ENCODE measurements around the gene SP100.
A peak's percentile ranks its signal among the peaks of the same experiment; 100 is the strongest.
"Not testable (repeated sequence)": the region's sequence is repeated elsewhere in the genome, so short reads cannot be mapped to it uniquely, and the experiment has no call there.

SP100 gene

DNA sequence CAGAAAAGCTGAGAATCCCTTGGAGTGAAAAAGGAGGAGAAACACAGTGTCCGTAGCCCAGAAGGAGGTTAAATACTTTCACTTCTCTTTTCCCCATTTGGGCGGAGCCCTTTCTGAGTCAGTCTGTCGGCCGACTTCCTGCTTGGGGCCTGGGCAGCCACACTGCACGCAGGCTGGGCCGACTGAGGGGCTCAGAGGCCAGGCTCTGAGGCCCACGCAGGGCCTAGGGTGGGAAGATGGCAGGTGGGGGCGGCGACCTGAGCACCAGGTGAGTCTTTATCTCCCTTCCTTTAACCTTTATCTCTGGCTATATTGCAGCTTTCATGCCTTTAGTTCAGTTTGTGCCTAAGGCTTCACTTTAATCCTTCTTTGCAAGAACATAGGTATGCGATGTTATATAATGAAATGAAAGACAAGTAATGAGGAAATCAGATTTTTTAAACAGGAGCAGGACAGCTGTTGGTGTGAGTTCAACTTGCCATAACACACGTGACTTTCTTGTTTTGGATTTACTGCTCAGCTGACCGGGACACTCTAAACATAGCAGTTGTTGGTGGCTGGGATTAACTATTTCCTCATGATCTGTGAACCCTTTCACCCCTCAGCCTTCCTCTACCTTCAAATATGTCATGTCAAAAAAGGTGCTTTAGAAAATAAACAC lies at the start of gene SP100:
Gene SP100 (plus strand): TSS at position 141 of the 661 bp plus-strand sequence. CDS start 96 bp downstream, at position 237.
- DNase-seq (ENCODE audit: low spot score): peak; percentile 77

DNA sequence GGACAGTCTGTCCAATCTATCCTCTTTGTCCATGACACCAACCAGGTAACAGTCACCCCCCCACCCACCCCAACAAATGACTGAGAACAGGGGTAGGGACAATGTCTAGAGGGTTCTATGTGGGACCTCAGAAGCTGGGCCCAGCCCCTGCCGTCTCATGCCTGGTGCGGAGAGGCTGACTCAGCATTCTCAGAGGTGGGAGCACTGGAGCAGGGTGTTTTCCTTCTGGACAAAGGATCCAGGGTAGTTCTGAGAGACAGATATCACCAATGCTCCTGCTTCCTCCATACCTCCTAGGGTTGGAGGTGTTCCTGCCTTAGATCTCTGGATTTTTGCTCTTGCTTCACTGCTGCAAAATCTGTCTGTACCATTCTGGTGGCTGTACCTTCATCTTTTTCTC lies 33.9 kb upstream of the SP100 start:
- DNase-seq (ENCODE audit: low spot score): no peak

DNA sequence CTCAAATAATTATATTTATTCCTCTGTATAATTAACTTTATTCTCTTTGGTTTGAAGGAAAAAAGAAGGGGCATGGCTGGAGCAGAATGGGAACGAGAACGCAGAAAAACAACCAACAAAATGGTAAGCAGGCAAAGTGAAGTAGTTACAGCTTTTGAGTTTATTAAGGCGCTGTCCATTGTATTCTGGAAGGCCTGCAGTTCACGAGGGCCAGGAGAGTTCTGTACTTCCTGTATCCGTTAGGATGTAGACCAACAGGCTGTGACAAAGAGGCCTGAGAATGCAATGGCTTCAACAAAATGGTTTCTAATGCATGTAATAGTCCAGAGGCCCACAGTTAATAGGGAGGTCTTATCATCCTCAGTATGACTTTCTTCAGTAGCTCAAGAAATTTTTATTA lies 32.5 kb upstream of the SP100 start:
- no peak for DNase-seq (ENCODE audit: low spot score)

- DNase-seq (ENCODE audit: low spot score): no peak
Observed at GRCh38 chr2:230384986-230385385, 31.0 kb upstream of the SP100 start.

- no peak for DNase-seq (ENCODE audit: low spot score)
Observed at GRCh38 chr2:230394301-230394700, 21.7 kb upstream of the SP100 start.

GRCh38 chr2:230398698-230399097 lies 17.3 kb upstream of the SP100 start:
- DNase-seq (ENCODE audit: low spot score): not testable (repeated sequence)

DNA sequence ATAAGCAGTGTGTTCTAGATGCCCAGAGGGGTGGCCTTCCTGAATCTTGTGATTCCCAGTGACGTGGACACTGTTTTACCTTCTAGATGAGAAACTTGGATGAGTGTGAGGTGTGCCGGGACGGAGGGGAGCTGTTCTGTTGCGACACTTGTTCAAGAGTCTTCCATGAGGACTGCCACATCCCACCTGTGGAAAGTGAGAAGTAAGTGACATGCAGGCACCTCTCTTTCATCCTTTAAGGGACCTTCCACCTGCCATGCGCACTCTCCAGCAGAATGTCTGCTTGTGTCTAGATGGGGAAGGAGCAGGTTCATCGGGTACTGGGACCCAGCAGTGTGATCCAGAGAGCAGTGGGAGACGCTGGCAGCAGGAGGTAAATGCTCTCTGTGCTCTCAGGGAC lies 16.0 kb upstream of the SP100 start:
- no peak for DNase-seq (ENCODE audit: low spot score)

DNA sequence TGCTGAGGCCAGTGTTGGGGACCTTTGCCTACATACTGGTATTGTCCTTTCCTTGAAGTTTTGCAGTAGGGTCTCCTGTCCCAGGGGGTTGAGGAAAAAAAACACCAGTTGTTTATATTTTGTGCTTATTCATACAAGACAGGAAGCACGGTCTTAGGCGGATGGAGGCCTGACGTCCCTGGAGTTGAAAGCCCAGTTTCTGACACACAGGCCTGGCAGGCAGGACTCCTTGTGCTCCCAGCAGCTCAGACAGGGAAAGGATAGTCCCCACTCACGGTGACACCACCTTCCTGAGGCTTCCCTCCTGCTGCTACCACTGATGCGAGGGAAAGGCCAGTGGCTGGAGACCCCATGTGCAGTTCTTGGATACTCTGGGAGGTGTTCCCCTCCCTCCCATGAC lies 15.5 kb upstream of the SP100 start:
- no peak for DNase-seq (ENCODE audit: low spot score)

DNA sequence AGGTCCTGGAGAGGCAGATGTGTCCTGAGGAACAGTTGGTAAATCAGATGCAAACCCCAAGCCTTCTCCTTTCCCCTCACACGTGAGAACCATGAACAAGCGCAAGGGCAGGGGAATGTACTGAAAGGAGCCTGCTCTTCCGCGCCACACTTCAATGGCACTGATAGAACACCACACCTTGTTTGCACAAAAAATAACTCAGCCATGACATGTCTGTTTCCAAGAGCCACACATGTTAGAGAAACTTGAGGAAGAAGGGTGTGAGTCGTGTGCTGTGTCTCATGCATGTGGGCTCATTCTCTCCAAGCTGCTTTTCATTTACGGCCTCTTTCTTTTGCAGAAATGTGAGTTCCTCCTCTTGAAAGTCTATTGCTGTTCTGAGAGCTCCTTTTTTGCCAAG lies 15.0 kb upstream of the SP100 start:
- DNase-seq (ENCODE audit: low spot score): not testable (repeated sequence)

- DNase-seq (ENCODE audit: low spot score): no peak
Observed at GRCh38 chr2:230403746-230404145, 12.3 kb upstream of the SP100 start.

- DNase-seq (ENCODE audit: low spot score): no peak
Observed at GRCh38 chr2:230405824-230406223, 10.2 kb upstream of the SP100 start.

- DNase-seq (ENCODE audit: low spot score): no peak
Observed at GRCh38 chr2:230408244-230408842, 7.7 kb upstream of the SP100 start.

DNA sequence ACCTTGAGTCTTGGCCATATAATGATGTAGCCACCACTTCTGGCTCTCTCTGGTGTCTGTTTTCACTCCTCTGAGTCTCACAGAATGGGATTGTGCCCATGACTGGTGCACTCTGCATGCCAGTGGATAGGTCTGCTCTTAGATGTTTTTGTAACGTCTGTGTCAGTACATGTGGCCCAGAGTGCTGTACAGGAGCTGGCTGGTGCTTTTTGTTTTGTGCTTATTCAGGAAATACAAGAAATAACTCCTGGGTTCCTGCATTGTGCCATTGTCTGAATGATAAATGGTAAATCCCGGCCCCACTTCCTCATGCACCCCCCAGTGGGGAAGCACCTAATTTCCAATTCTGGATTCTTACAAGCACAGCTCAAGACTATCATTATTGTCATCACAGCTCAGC lies 6.7 kb upstream of the SP100 start:
- DNase-seq (ENCODE audit: low spot score): not testable (repeated sequence)

- no peak for DNase-seq (ENCODE audit: low spot score)
Observed at GRCh38 chr2:230410263-230410662, 5.7 kb upstream of the SP100 start.

DNA sequence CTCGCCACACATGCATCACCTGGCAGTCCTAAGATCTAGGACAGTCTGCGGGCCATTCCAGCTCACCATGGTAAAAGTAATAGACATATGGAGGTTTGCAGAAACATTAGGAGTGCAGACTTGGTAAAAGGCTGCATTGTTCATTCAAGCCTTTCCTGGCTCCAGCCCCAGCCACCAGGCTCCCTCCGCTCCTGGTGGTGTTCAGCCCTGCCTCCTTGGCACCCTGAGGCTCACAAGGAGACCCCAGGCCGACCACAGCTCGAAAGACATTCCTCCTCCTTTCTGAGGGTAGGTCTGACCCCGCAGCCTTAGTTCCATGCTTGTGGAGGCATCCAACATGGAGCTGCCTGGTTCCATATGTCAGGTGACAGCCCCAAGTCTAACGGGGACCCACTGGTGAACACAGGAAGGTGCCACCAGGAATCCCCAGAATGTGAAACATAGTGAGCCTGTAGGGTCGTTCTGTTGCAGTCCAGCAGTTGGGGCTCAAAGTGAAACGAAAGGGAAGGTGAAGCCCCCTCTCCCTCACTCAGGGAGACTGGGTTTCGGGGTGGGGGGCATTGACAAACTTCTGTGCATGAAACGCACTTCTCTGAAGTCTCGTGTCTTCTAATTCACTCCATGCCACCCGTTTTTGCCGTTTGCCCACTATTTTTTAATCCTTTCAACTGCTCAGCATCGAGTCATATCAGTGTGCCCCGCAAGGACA lies 5.0 kb upstream of the SP100 start:
- no peak for DNase-seq (ENCODE audit: low spot score)

DNA sequence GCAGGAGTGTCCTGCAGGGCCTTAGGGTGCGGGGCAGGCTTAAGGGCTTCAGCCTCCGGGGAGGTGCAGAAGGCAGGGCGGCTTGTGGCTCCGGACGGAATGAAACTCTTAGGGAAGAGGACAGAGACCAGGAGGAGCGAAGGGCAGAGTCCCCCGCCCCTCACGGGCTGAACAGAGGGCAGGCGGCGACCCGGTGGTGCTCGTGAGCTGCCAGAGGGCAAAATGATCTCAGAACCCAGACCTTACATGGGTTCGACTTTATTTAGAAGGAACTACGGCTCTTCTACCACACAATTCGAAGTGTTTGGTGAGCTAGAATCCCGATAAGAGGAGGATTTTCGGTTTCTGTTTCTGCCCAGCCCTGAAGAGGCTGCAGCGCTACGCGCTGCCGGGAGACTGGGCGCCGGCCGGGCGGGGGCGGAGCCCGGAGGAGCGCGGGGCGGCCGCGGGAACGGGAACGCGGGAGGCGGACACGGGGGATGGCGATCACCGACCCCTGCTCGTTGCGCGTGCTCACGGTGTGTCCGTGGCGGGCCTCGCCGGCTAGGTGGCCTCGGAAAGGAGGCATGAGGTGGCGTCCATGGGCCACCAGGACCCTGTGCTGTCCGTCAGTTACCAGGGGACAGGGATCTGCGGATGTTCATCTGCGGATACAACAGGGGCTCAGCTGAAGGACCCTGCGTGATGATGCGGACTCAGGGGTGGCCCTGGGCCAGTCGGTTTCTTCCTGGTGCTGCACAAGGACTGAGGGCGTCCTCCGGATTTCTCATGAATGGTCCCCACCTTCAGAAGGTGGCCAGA lies 4.2 kb upstream of the SP100 start:
- DNase-seq (ENCODE audit: low spot score): peak; percentile 84

- no peak for DNase-seq (ENCODE audit: low spot score)
Observed at GRCh38 chr2:230412371-230412711, 3.7 kb upstream of the SP100 start.

DNA sequence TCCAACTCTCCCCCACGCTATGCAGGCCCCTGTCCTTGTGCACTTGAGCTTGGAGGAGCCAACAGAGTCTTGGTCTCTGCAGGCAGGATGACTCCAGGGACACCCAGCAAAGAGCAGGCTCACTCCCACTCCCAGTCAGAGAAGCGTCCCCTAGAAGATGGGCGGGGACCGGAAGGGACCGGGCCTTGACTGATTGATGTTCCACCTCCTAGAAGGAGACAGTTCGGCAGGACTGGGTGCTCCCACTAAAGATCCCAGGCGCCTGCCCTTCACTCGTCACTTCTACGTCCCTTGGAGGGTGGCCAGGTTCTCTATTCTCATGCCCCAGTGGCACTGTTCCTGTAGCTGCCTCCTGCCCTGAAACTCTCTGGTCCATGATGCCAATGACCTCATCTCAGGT lies 3.2 kb upstream of the SP100 start:
- DNase-seq (ENCODE audit: low spot score): no peak

GRCh38 chr2:230413479-230413878 lies 2.5 kb upstream of the SP100 start:
- DNase-seq (ENCODE audit: low spot score): no peak

- DNase-seq (ENCODE audit: low spot score): no peak
Observed at GRCh38 chr2:230414302-230414701, 1.7 kb upstream of the SP100 start.

DNA sequence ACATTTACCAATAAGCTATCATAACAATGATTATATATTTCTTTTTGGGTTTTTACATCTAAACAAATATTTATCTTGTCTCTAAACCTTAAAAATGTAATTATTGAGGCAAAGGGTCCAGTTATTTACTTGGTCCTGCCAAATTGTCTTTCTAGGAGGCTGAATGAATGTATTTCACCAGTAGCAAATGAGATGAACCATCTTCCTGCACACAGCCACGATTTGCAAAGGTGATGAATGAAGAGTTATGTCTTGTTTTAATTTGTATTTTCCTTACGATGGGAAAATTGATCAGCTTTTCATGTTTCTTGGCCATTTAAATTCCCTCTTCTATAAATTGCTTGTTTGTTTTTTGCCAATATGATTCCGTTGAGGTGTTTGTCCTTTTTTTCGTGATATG lies 1.4 kb downstream of the SP100 start:
- DNase-seq (ENCODE audit: low spot score): no peak

DNA sequence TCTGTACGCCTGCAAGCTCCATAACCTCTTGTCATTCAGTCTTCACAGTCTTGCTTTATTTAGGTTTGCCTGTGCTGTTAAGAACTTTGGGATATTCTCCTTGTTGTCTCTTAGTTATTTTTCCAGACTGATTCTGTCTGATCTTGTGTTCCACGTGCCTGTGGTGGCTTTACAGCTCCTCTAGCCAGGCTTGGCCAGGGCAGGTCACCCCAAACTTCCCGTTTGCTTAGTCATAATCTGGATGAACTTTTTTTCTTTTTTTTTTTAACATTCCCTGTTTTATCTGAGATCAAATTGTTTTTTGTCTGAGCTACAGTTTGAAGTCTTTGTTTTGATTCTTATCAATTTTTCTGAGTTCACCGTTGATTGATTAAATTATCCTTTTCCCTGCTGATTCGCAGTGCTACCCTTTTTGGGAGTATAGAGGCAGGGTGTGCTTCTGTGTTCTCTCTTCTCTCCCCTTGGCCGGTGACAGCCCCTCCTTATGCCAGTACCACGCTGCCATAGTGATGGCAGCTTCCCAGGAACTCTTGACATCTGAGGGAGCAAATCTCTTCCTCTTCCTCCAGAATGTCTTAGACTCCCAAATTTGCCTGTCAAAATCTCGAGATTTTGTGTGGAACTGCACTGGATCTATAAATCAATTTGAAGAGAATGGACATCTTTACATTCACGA lies 2.5 kb downstream of the SP100 start:
- no peak for DNase-seq (ENCODE audit: low spot score)
